ENCODE results near the gene EXOC4.

The EXOC4 gene

GRCh38 chr7:134019251-134019650, 766.4 kb downstream of the EXOC4 start:
- DNase-seq, result no peak

GRCh38 chr7:134021836-134022235, 769.0 kb downstream of the EXOC4 start:
- no peak for DNase-seq

GRCh38 chr7:134022286-134022911, 769.5 kb downstream of the EXOC4 start:
- DNase-seq, result no peak

- peak in 1 of 2 experiments; percentile 9 for DNase-seq
Measured at GRCh38 chr7:134024739-134025138, 771.9 kb downstream of the EXOC4 start.

- no peak for DNase-seq
Measured at GRCh38 chr7:134028853-134029252, 776.0 kb downstream of the EXOC4 start.

GRCh38 chr7:134029743-134030142, 776.9 kb downstream of the EXOC4 start:
- no peak for DNase-seq

- DNase-seq, result no peak
Measured at GRCh38 chr7:134030460-134030865, 777.6 kb downstream of the EXOC4 start.

- no peak for DNase-seq
Measured at GRCh38 chr7:134031835-134032617, 779.1 kb downstream of the EXOC4 start.

GRCh38 chr7:134034652-134035051, 781.8 kb downstream of the EXOC4 start:
- DNase-seq, result no peak

- DNase-seq, result no peak
Measured at GRCh38 chr7:134037991-134038390, 785.1 kb downstream of the EXOC4 start.

- no peak for DNase-seq
Measured at GRCh38 chr7:134040988-134041387, 788.1 kb downstream of the EXOC4 start.

- DNase-seq, result no peak
Measured at GRCh38 chr7:134041477-134041876, 788.6 kb downstream of the EXOC4 start.

GRCh38 chr7:134042307-134042706, 789.4 kb downstream of the EXOC4 start:
- DNase-seq, result no peak

GRCh38 chr7:134044682-134045081, 791.8 kb downstream of the EXOC4 start:
- DNase-seq, result no peak

GRCh38 chr7:134045716-134046115, 792.8 kb downstream of the EXOC4 start:
- no peak for DNase-seq

- no peak for DNase-seq
Measured at GRCh38 chr7:134046594-134047128, 793.8 kb downstream of the EXOC4 start.

GRCh38 chr7:134047675-134048074, 794.8 kb downstream of the EXOC4 start:
- no peak for DNase-seq

GRCh38 chr7:134048166-134048565, 795.3 kb downstream of the EXOC4 start:
- DNase-seq, result no peak

- DNase-seq, result no peak
Measured at GRCh38 chr7:134051020-134051419, 798.1 kb downstream of the EXOC4 start.

GRCh38 chr7:134056816-134057215, 803.9 kb downstream of the EXOC4 start:
- DNase-seq, result no peak

GRCh38 chr7:134058521-134058920, 805.6 kb downstream of the EXOC4 start:
- no peak for DNase-seq

- DNase-seq, result no peak
Measured at GRCh38 chr7:134058980-134059379, 806.1 kb downstream of the EXOC4 start.

GRCh38 chr7:134059921-134060320, 807.0 kb downstream of the EXOC4 start:
- DNase-seq, result no peak

- peak; percentile 42 to 64 for DNase-seq
Measured at GRCh38 chr7:134060874-134061273, 808.0 kb downstream of the EXOC4 start.
